Measurements from ENCODE around the gene COL16A1.

Gene COL16A1

GRCh38 chr1:31665234-31665878, 38.5 kb downstream of the COL16A1 start:
- DNase-seq (ENCODE audit: low spot score), result no peak

- no peak for DNase-seq (ENCODE audit: low spot score)
Observed at GRCh38 chr1:31664528-31664927, 39.3 kb downstream of the COL16A1 start.

GRCh38 chr1:31663622-31664452, 40.0 kb downstream of the COL16A1 start:
- peak; percentile 55 for DNase-seq (ENCODE audit: low spot score)

GRCh38 chr1:31662463-31662862, 41.4 kb downstream of the COL16A1 start:
- DNase-seq (ENCODE audit: low spot score), result no peak

GRCh38 chr1:31661856-31662255, 42.0 kb downstream of the COL16A1 start:
- DNase-seq (ENCODE audit: low spot score), result no peak

GRCh38 chr1:31660871-31661455, 42.9 kb downstream of the COL16A1 start:
- no peak for DNase-seq (ENCODE audit: low spot score)

GRCh38 chr1:31659889-31660288, 43.9 kb downstream of the COL16A1 start:
- DNase-seq (ENCODE audit: low spot score), result no peak

GRCh38 chr1:31658721-31659120, 45.1 kb downstream of the COL16A1 start:
- DNase-seq (ENCODE audit: low spot score), result no peak

- DNase-seq (ENCODE audit: low spot score), result no peak
Observed at GRCh38 chr1:31657972-31658510, 45.8 kb downstream of the COL16A1 start.

- no peak for DNase-seq (ENCODE audit: low spot score)
Observed at GRCh38 chr1:31657020-31657804, 46.6 kb downstream of the COL16A1 start.

- DNase-seq (ENCODE audit: low spot score), result no peak
Observed at GRCh38 chr1:31655756-31656155, 48.1 kb downstream of the COL16A1 start.

- DNase-seq (ENCODE audit: low spot score), result no peak
Observed at GRCh38 chr1:31655104-31655503, 48.7 kb downstream of the COL16A1 start.

- no peak for DNase-seq (ENCODE audit: low spot score)
Observed at GRCh38 chr1:31654474-31654776, 49.4 kb downstream of the COL16A1 start.

GRCh38 chr1:31653717-31654473, 49.9 kb downstream of the COL16A1 start:
- DNase-seq (ENCODE audit: low spot score), result no peak

- no peak for DNase-seq (ENCODE audit: low spot score)
Observed at GRCh38 chr1:31652891-31653499, 50.8 kb downstream of the COL16A1 start.

- DNase-seq (ENCODE audit: low spot score), result no peak
Observed at GRCh38 chr1:31651766-31652165, 52.1 kb downstream of the COL16A1 start.

GRCh38 chr1:31651089-31651420, 52.8 kb downstream of the COL16A1 start:
- DNase-seq (ENCODE audit: low spot score), result no peak

GRCh38 chr1:31650161-31651088, 53.4 kb downstream of the COL16A1 start:
- DNase-seq (ENCODE audit: low spot score), result no peak

- no peak for DNase-seq (ENCODE audit: low spot score)
Observed at GRCh38 chr1:31648641-31649357, 55.0 kb downstream of the COL16A1 start.
